G401 (cell line): ENCODE measurements around the gene ECSCR. TPM values are rescaled to one million over a fixed set of nuclear protein-coding genes. Genes with fewer than 3 reads are reported as not detected.

Experiments
- DNase-seq: peaks from one replicate; pipeline ENCODE4 v3.0.0-alpha.2; 2015; ENCODE audit warnings: low spot score
- in situ Hi-C: cut with HindIII; loops from 2 replicates; pipeline ENCODE4 v1.10.0; 2016; ENCODE audit warnings: low sequenced_read_pairs, mixed read lengths
- total RNA-seq: library from RNA; depleted of rRNA; stranded (reverse); fragments of >200 nt; shearing (Covaris generic); gene quantifications from 2 replicates; pipeline ENCODE4 v1.2.3, GENCODE V29; 2014

ECSCR gene
- total RNA-seq, 1 experiment from 2014 or later, result 6.3 TPM

DNA sequence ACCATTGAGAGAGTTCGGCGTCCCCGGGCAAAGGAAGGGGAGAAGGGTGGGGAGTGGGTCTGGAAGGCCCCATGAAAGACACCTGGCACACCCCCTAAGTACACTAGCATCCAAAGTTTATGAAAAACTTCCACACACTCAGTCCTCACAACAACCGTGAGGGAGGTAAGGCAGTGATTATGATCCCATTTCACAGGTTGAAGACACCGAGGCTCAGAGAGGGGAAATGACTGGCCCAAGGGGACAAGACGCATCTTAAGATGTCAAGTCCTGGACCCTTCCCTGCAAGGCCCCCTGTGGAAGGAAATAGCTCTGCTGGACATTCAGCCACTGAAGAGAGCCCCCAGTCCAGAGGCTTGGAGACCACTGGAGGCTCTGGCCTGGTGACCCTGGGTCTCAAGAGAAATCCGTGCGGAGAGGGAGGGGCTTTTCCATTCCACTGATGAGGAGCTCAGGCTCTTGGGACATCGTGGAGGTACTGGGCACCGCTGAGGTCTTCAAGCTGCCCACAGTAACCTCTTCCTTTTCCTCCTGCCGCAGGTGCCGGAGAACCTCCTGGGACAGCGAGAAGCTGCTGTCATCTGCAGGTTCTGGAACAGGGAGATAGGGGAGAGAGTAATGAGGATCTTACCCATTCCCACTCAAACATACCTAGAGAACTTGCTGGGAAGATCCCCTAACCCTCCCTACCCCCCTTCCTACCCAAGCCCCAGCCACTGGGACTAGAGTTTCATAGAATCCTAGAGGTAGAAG, 13.5 kb upstream of the ECSCR start:
- no peak for DNase-seq
- in situ Hi-C loops, result no loop called here

DNA sequence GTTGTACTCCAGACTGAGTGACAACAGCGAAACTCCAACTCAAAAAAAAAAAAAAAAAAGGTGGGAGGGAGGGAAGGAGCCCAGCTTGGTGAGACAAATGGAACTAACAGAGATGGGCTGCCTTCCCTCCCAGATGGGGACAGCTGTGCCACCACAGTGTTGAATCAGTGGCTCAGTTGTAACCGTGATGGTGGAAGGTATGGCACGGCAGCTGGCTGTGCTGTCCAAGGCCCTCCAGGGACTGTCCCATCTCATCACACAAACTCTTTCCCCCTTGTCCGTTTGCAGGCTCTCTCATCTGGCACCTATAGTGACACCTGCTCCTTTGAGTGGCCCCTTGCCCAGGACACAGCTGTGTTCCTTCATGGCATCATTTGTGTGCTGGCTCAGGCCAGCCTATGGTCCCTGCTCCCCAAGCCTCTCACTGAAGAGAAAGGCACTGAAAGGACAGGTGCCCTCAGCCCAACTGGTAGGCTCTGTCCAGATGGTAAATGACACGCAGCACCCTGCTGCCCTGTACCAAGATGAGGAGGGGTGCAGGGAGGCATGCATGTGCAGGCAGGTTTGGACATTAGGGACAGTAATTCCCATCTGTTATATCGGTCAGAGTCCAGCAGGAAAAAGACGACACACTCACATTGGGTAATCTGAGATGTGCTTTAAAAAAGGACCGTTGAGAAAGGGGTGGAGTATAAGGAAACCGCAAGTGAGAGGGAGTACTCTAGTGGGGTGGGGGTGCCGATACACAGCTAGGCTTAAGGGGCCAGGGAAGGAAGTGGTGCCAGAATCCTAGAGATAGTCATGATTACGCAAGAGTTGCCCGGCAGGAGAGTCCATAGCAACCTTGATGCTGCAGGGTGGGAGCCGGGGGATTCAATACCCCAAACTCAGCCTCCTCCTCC, 12.6 kb upstream of the ECSCR start:
- in situ Hi-C loops, result no loop called here
- DNase-seq, result peak; percentile 56

DNA sequence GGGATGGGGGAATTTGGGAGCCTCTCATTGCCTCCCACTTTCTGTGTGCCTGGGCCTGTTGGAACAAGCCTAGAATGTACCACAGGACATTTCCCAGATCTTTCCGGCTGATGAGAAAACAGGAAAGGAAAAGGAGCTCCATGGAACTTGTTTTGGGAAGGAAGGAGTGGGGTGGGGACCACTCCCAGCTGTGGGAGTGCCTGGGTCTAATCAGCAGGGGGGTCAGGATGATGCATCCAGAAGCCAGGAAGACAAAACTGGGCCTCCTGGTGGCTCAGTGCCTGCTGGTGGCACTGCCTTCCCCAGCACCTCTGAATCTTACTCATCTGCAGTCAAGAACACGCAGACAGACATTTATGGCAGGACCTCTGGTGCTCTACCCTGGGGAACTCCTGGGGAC, 11.0 kb upstream of the ECSCR start:
- in situ Hi-C loops, result no loop called here
- no peak for DNase-seq

DNA sequence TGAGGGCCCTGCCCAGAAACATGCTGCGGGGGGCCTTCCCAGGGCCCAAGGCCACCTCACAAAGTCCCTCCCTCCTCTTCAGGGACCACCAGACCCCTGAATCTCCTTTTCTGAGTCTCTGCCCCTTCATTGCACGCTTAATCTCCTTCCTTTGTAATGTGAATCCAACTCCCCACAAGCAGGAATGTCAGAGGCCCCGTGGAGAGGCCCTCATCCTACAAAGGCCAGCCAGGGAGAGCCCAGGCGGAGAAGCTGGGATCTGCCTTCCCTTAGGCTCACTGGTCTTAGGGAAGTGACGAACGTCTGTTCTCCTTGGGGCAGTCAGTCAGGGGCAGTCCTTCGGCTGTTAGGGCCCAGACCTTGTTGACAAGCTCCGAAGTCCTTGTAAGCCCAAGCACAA, 10.6 kb upstream of the ECSCR start:
- in situ Hi-C loops, result no loop called here
- DNase-seq, result no peak

DNA sequence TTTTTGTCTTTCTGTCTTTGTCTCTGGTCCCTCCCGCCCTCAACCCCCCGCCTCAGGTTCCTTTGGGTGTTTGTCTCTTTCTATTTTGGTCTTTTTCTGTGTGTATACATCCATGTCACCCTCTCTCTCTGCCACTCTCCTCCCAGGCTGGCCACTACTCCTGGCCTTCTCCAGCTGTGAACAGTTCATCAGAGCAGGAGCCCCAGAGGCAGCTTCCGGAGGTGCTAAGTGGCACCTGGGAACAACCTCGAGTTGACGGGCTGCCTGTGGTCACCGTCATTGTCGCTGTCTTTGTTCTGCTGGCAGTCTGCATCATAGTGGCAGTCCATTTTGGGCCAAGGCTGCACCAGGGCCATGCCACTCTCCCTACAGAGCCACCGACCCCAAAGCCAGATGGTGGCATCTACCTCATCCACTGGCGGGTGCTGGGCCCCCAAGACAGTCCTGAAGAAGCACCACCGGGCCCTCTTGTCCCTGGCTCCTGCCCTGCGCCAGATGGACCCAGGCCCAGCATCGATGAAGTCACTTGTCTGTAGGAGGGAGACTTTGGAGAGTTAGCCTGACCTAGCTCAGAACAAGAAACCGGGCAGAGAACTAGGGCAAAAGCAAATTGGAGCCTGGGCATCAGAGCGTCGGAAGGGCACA, 10.0 kb upstream of the ECSCR start:
- in situ Hi-C loops, result no loop called here
- DNase-seq, result no peak

DNA sequence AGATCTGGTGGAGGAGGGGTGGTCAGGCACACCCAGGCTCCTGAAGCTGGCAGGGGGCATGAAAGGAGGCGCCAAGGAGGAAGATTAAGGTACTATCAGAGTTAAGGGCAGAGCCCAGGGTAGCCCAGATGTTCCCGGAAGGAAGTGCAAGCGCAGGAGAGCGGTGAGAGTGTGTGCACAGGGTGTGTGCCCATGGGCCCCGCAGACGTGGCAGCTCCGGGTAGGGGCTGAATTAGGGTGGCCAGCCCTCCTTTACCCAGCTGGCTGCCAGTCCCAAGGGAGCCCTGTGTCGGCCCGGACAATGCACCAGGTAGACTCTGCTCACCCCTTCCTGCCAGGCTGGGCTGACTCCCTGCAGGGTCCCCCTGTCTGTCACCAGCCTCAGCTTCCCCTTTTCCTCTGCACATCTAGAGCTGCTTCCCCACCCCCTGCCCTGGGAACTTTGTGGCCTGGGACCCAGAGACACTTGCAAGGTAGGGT, 8.3 kb upstream of the ECSCR start, which contains the start of gene SMIM33:
SMIM33 (plus strand) TSS at position 184 of the 480 bp plus-strand sequence; CDS start at position 302, 118 bp downstream.
- DNase-seq, result no peak
- in situ Hi-C loops, result no loop called here

DNA sequence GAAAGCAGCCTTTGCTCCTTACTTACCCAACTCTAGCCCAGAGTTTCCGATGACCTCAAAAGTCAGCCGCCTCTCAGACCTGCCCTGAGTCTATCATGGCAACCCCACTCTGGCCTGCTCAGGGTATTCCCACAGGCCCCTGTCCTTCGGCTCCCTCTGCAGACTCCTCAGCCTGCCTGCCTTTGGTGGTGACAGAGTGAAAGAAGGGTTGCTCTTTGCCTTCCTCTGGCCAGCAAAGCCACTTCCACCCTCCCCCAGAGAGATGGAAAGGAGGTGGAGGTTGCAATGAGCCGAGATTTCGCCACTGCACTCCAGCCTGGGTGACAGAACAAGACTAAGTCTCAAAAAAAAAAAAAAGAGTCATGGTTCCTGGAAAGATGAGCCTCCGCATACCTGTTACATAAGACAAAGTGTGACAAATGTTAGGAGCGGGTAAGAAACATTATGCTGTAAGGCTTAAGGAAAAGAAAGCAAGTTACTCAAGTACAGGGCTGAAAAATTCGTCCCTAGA, 5.9 kb upstream of the ECSCR start:
- no peak for DNase-seq
- in situ Hi-C loops, result no loop called here

DNA sequence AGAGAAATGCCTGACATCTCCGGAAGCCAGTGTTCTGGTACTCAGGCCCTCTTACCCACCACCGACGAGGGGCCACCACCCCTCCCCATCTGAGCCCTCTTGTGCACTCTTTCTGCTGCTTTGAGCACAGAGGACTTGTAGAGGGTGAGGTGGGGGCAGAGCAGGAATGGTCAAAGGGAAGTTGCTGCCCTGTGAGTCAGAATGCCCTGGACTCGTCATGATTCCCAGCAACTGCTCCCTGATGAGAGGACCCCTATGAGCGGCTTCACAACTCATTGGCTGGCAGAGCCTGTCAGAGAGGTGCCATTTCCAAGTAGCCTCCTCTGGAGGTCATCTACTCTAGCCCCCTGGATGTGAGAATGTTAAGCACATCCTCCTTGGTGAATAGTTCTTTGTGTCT, 845 bp downstream of the ECSCR start:
- in situ Hi-C loops, result no loop called here
- DNase-seq, result no peak

DNA sequence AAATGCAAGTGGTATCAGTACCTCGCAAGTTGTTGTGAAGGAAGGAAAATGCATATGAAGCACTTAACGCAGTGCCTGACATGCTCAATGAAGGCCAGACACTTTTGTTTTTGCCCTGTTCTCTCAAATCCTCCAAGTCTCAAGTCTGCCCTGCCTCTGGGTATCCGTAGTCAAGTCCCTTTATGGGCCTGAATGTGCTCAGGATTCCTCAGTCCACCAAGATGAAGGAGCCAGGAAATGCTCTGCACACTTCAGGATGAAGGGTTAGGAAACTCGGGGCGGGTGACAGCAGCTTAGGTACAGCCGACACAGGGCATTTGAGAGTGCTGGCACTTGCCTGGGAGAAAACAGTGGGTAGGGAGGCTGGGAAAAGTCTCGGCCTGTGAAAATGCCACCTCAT, 1.4 kb downstream of the ECSCR start:
- no peak for DNase-seq
- in situ Hi-C loops, result no loop called here

DNA sequence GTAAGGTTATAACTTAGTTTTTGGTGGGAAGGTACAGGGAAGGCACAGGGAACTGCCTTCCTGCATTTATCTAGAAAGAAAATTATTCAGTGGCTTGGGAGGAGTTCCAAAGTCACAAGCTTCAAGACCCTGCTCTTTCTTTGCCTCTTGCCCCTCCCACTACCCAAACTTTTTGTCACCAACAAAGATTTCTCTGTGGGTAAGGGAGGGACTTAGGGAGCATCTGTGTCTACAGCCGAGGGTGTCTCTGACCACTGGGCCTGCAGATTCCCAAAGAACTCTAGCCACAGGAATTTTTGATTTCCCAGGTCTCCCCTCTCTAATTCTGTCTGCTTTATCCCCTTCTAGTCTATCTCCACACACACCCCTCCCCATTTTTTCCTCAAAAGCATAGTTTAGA, 2.1 kb downstream of the ECSCR start:
- in situ Hi-C loops, result no loop called here
- no peak for DNase-seq

DNA sequence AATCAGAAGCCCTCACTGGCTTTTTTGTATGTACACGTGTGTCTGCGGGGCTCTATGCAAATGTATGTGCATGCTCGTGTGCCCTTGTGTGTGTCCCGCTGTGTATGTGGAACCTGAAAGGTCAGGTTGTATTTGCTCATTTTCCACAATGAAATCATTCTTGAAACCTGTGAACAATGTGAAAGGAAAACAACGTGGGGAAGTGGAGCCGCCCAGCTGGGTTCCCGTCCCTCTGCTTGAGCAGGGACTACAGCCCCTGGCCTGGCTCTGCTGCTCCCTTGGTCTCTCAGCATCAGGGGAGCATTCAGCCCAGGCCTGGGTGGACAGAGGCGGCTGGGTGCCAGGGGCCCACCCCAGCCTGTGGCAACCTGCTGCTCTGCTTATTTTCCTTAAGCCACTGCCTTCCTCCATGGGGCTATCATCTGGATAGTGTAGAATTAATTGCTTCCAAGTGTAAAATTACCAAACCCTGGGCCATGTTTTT, 3.0 kb downstream of the ECSCR start:
- in situ Hi-C loops, result no loop called here
- no peak for DNase-seq

DNA sequence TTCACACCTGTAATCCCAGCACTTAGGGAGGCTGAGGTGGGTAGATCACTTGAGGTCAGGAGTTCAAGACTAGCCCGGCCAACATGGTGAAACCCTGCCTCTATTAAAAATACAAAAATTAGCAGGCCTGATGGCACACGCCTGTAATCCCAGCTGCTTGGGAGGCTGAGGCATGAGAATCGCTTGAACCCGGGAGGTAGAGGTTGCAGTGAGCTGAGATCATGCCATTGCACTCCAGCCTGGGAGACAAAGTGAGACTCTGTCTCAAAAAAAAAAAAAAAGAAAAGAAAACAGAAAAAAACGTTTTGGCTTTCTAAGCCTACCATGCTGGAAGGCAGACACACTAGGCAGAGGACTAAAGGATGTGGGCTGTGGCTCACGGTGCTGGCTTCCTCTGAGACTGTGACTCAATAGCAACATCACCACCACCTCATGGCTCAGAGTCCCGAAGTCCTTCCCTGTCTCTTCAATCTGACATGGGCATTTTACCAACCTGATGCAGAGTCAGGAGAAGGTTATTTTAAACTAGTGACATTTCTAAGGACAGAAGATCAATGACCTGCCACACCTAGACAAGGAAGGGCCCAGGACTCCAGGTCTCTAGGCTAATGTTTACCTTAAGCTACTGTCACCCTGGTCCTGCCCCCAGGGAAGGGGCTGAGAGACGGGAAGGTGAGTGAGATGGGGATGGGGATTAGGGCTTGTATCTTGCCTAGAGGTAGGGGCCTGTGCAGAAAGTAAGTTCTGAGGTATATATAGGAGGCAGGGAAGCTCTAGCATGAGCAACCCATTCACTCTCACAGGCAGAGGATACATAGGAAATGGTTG, 3.7 kb downstream of the ECSCR start:
- in situ Hi-C loops, result no loop called here
- DNase-seq, result no peak

DNA sequence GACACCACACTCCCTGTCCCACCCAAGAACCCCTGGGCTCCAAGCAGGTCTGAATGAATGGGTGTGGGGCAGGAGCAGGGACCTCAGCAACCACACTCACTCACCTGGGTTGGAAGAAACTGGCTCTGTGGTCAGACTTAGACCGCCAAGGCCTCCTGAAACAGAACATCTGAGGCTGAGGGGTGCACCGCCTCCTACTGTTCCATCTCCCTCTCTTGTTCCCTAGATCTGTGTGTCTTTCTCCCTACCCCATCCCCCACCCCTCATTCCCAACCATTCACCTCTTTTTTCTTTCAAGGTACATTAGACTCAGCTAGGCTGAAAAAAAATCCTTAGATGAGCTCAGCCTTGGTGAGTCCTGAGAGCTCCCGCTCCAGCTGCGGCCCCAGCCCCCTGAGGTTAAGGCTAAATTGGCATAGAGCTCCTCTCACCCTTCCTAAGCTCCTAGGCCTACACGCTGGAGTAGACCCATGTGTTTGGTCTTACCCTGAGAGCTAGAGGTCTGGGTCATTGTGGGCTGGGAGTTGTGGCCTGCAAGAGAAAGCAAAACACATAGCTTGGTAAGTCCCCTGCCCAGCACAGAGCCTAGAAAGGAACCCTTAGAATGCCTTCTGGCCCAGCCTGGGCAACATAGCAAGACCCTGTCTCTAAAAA, 4.8 kb downstream of the ECSCR start:
- in situ Hi-C loops, result no loop called here
- DNase-seq, result no peak

DNA sequence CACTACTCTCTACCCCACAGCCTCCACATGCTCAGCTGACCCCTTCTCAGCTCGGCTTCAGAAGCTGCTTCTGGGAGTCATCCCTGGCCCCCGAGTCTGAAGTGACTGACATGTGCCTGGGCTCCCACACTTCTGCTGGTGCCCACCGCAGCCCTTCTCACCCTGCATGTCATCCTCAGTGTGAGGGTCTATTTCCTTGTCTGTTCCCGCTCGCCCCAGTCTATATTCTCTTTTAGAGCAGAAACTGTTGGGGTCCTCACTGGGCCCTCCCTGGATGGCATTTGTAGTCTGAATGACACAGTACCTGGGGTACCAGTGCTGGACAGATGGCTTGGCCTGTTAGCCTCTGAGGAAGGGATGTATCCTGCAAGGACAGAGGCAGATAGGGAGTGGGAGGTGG, 5.3 kb downstream of the ECSCR start:
- no peak for DNase-seq
- in situ Hi-C loops, result no loop called here

DNA sequence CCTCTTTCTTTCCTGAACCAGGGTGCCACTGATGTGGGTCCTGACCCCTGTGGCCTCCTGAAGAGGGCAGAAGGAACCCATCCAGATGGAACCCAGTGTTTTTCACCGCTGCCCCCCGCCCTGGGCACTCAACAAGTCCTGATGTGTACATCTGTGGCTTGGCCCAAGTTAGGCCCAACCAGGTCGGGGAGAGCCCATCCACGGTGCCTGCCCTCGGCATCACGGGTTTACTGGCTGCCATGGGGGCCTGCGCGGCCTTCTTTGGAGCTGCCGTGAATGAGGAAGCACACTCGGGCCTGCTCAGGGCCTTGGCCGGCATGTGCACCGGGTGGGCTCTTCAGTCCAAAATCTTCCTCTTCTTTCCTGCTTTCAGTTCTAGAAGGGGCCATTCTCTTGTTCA, 5.8 kb downstream of the ECSCR start:
- in situ Hi-C loops, result no loop called here
- DNase-seq, result no peak

DNA sequence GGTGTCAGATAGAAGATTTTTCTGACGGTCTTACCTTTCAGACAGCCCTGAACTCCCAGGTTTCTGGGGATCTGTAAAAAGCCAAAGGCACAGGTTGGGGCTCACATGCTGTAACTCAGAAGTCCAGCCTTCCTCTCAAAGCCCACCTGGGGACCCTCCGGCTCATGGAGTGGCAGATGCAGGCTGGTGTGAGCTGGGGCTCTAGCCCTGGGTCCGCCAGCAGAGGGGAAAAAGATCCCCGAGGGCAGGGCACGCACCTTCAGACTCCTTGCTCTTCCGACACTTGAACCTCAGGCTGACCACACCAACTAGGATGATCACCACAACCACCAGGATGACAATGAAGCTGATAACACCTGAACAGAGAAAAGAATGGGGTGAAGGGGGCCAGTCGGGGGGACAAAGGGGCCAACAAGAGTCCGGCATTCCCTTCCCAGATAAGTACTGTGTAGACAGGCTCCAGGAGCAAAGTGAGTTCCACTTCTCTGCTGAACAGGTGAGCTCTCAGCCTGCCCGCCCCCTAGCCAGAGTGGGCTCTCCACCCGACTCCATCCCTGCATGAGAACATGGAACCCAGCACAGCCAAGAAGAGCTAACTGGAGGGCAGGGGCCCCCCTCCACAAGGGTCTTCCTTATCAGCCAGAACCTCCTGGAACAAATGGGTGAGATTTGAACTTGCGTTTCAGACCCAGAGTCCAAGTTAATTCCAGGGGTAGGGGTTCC, 7.8 kb downstream of the ECSCR start:
- in situ Hi-C loops, result no loop called here

DNA sequence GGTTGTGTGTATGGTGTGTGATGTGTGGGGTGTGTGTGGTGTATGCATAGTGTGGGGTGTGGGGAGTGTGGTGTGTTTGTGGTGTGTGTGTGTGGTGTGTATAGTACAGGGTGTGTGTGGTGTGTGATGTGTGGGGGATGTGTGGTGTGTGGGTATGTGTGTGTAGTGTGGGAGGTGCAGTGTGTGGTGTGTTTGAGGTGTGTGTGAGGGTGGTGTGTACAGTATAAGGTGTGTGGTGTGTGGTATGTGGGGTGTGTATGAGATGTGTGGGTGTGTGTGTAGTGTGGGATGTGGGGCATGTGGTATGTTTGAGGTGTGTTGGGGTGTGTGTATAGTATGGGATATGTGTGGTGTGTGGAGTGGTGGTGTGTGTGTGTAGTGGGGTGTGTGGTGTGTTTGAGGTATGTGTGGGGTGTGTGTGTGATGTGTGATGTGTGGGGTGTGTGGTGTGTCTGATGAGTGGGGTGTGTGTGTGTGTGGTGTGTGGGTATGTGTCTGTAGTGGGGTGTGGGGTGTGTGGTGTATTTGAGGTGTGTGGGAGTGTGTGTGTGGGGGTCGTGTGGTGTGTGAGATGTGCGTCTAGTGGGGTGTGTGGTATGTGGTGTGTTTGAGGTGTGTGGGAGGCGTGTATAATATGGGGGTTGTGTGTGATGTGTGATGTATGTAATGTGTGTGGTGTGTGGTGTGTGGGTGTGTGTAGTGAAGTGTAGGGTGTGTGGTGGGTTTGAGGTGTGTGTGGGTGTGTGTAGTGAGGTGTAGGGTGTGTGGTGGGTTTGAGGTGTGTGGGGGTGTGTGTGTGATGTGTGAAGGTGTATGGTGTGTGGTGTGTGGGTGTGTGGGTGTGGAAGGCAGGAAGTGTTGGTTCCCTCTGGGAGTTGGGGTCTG, 8.6 kb downstream of the ECSCR start:
- in situ Hi-C loops, result no loop called here
- no peak for DNase-seq

More for the DNA sequence above, 7.8 kb downstream of the ECSCR start:
- DNase-seq, result no peak
